GM10847 (cell line): ENCODE measurements around the gene TAF11.

Experiments used
- POLR2A ChIP-seq: IDR thresholded peaks from 2 replicates; pipeline ENCODE4 v1.6.1; 2011; ENCODE audit not compliant: insufficient read length; ENCODE audit errors: extremely low read depth

Gene TAF11

DNA sequence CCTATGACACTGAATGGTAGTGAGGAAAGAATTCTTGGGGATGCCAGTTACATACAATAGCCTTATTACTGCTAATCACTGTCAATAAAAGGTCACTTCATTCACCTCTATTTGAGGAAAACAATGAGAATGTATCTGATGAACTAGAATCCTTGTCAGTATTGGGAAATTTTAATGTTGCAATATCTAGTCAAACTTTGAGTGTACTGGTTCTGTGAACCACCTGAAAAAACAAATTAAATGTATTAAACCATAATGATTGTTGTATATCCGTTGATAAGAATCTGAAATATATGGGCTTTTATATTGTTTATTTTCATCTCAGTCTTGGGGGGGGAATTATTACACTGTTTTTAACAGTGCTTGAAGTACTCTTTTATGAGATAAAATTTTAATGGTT lies 10.6 kb downstream of the TAF11 start:
- no peak for TF ChIP-seq POLR2A

DNA sequence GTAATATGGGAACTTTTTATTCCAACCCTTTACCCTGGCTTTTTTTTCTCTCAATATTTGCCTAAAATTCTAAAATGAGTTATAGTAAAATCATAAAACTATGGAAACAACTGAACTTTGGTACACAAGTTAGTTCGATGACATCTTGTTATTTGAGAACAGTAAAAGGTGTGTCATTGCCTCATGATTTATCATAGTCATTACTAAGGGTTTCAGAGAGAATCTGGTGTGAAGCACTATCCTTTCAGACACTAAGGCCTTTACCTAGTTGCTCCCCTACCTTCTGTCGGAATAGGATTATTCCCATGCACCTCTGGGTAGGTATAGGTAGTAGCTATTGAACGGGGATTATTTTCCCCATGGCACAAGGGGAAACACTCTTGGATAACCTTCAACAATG lies 11.4 kb downstream of the TAF11 start:
- no peak for TF ChIP-seq POLR2A

DNA sequence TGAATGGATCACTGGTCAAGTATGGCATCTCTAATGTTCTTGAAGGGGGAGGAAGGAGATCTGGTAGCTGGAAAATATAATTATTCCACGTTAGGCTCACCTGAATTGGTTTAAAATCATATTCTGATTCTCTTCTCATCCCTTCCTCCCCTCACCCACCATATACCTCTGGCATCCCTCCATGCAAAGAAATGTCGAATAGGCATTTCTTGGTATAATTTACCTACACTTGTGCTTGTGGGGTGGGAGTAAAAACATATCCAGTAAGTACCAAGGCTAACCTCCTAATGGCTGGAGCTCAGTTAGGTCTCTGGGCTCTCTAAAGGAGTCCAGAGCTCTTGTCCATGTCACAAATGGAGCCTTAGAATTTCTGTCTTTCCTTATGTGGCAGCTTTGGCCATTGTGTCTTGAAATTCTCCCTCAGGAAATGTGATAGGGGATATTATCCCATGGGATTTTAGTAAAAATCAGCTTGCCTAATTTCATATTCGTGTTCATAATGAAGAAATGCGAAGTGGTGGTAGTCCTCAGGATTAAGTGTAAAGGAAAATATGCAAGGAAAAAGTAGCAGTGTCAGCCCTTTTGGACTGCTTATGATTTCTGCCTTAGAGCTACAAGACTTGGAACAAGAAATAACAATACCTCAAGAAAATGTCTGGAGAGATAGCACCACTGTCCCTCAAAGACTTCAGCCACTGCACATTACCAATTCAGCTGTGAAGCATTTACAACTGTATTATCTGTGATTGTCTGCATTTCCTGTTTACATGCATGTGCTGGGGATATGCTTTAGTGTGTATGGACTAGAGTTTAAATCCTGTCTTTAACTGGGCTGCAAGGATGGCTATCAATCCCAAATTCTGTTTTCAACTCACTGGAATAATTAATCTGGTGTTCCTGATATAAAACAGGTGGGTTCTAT lies 12.3 kb downstream of the TAF11 start:
- TF ChIP-seq POLR2A = no peak

DNA sequence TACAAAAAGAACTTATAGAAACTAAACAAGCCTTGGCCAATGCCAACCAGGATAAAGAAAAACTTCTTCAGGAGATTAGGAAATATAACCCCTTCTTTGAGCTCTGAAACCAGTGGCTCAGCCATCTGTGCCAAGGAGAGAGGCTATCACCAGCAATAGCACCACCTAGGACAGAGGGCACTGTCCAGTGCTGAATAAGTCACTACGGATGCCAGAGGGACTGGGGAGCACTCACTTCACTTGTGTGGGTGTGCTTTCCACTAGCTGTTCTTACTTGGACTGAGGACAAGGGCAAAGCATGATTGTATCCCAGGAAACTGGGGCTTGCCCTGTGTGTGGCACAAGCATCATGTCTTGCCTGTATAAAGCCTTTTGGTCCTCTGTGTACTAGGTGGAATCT lies 15.5 kb downstream of the TAF11 start:
- no peak for TF ChIP-seq POLR2A

DNA sequence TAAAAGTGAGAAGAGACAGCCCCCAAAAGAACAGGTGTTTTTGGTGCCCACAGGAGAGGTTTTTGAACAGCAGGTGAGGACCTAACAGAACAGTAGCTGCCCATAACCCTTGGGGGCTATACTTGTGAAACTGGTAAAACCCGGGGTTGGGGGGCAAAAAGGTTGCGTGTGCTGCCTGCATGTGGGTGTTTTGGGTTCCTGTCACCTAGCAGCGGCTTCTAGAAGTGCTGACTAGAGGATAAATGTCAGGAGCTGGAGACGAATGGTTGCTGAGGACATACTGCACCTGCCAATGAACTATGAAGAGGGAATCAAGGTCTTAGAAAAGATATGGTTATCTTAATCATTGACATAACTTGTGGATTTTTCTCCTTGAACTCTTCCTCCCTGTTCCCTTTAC lies 16.0 kb downstream of the TAF11 start:
- TF ChIP-seq POLR2A = no peak

DNA sequence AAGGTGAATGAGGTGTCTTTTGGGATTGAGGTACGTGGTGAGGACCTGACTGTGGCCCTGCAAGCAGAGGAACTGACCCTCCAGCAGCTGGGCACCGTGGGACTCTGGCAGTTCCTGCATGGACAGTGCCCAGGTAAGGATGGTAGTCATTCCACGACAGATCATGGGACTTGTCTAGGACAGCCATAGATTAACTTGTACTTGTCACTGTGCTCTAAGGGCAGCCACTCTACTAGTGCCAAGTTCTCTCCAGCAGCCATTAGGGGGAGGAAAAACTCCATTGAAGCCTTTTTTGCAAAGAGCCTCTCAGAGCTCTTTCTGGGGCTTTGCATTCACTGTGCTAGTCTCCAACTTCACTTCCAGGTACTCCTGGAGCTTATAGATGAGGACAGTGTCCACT lies 20.4 kb downstream of the TAF11 start:
- TF ChIP-seq POLR2A = no peak

DNA sequence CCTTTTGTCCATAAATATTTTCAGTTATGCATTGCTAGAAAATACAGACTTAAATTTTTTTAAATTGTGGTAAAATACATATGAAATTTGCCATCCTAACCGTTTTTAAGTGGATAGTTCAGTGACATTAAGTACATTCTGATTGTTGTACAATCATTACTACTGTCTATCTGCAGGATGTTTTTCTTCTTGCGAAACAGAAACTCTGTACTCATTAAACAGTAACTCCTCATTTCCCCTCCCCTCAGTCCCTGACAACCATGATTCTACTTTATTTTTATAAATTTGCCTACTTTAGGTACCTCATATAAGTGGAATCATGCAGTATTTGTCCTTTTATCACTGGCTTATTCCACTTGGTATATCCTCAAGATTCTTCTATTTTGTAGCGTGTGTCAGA lies 21.3 kb downstream of the TAF11 start:
- TF ChIP-seq POLR2A = no peak

DNA sequence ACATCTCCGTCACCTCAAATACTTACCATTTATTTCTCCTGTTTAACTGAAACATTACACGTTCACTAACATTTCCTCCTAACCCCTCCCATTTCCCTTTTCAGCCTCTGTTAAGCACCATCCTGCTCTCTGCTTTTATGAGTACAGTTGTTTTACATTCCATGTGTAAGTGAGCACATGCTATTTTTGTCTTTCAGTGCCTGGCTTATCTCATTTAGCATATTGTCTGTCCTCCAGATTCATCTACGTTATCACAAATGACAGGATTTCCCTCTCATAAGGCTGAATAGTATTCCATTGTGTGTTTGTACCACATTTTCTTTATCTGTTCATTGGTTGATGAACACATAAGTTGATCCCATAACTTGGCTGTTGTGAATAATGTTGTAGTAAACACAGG lies 22.7 kb downstream of the TAF11 start:
- no peak for TF ChIP-seq POLR2A

DNA sequence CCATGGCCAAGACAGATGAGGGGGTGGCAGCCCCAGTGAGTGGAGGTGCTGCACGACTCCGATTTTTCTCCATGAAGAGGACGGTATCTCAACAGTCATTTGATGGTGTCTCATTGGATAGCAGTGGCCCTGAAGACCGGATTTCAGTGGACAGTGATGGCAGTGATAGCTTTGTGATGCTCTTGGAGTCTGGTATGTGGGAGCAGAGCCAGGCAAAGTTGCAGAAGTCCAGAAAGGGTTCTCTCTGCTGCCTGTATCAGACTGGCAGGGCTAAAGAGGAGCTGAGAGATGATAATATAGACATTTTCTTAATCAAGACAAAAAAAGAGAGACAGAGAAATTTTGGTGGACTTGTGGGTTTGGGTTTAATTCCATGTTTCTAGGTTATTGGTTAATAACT lies 23.8 kb downstream of the TAF11 start:
- TF ChIP-seq POLR2A = no peak

DNA sequence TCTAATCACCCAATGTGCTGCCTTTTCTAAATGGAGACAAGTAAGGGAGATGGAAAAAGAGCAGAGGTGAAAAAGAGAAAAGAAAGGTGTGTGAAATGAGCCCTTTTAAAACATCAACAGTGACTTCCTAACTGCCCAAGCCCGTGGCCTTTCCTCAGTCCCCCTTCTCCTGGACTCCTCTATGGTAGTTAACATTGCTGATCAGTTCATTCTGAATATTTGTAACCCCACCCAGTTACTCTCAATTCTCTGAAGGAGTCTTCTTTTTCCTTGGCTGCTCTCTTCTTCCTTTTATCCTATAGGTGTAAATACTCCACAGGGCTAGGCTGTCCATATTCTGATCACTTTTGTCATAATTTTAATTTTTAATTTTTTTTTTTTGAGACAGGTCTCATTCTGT lies 27.1 kb downstream of the TAF11 start:
- TF ChIP-seq POLR2A = no peak

DNA sequence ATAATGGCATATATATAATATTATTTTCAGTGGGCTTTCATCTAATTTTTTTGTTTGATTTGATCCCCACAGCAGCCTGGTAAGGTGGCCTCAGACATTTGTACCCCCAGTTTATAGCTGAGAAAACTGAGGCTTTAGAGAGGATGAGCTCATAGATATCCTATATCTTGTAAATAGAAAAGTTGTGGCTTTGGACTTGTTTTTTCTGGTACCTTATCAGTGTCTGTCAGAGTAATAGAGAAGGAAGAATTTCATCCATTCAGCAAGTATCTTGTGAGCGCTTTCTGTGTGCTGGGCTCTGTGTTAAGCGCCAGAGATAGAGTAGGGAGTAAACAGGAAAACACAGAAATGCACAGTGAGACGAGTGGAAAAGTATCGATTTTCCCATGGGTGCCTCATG lies 27.9 kb downstream of the TAF11 start:
- no peak for TF ChIP-seq POLR2A

DNA sequence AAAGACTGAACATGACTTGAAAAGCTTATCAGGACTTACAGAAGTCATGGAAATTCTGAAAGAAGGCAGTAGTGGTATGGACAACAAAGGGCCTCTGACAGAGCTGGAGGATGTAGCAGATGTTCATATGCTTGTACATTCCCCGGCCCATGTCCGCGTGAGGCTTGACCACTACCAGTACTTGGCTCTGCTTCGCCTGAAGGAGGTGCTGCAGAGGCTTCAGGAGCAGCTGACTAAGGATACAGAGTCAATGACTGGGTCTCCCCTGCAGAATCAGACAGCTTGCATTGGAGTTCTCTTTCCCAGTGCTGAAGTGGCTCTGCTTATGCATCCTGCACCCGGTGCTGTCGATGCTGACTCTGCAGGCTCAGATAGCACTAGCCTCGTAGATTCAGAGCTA lies 29.2 kb downstream of the TAF11 start:
- TF ChIP-seq POLR2A = no peak

DNA sequence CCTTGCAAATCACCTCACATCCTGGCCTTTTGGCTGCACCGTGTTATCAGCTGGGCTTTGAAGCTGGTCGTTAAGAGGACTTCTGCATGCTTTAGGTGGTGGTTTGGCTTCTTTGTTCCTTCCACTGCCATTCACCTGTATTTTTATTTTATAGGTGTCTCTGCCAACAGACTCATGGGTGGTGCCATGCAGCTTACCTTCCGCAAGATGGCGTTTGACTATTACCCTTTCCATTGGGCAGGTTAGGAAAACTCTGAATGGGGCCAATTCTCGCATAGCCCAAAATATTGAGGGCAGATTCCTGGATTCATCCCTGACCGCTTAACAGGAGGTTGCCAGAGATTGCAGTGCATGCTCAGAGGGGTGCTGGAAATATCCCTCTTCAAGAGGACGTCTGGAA lies 32.4 kb downstream of the TAF11 start:
- TF ChIP-seq POLR2A = no peak

DNA sequence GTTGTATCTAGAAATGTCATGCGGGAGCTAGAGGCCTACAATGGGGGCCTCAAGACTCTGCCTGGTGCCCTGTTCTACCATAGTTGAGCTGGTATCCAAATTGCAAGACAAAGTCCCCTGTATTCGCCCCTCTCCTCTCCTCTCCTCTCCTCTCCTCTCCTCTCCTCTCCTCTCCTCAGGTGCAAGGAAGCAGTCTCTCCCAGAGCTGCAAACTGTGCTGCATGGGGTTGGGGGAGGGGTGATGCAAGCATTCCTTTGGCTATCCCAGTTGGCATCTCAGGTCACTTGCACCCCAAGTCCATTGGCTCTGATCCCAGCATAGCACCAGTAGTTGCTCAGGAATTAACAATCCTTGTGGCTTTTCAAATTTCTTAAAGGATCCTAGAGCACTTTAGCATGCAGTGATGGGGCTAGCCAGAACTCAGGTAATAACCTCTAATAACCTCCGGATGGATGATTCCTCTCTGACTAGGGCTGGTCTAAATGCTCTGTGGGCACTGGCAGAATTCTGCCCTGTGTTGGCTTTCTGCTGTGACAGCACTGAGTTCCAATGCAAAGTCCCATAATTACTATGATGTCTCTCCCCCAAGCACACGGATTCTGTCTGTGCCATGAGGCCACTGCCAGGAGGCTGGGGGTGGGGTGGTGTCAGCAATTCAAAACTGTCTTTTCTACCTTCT lies 35.3 kb downstream of the TAF11 start:
- TF ChIP-seq POLR2A = no peak

DNA sequence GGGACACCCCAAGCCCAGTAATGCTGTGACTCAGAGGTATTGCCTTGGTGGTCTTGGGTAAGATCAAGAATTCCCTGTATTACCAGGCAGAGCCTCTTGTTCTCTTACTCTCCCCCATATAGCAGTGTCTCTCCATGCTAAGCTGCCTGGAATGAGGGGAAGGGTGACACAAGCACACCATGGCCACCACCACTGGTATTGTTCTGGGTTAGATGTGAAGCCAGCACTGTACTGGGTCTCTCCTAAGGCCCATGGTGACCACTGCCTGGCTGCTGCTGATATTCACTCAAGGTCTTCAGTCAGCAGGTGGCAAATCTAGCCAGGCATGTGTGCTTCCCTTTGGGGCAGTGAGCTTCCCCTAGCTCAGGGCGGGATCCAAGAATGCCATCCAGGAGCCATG lies 36.5 kb downstream of the TAF11 start:
- no peak for TF ChIP-seq POLR2A

DNA sequence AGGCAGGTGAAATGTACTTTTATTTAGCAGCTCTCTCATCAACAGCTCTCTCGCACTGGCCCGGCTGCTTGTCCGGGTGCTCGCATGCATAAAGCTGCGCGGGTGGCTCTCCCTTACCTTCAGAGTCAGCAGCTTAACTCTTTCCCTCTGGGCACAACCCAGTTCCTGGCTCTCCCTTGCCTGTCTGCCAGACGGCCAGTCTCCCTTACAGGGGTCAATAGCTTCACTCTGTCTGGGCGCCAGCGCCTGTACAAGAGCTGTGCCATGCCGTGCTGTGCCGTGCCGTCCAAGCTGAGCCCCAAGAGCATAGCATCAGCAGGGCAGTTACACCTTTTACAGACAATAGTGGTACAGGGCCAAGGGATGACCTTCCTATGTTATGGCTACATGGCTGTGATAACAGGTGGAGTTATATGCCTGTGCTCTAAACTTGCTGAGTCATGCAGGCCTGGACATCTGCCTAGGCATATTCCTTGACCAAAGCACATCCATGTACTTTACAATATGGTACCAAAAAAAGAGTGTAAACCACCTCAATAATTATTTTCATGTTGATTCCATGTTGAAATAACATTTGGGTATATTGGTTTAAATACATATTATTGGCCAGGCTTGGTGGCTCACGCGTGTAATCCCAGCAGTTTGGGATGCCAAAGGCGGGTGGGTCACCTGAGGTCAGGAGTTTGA lies 48.0 kb downstream of the TAF11 start:
- TF ChIP-seq POLR2A = no peak
